Epidermal melanocyte (primary cell): Measurements from ENCODE around the gene PDE1C.

Source experiments
- DNase-seq: peaks from one replicate; pipeline ENCODE4 v3.0.0; 2011; ENCODE audit warnings: low spot score; ENCODE audit not compliant: insufficient read length

The PDE1C gene

GRCh38 chr7:31783221-31783620 is 287.0 kb downstream of the PDE1C start:
- DNase-seq = no peak

DNA sequence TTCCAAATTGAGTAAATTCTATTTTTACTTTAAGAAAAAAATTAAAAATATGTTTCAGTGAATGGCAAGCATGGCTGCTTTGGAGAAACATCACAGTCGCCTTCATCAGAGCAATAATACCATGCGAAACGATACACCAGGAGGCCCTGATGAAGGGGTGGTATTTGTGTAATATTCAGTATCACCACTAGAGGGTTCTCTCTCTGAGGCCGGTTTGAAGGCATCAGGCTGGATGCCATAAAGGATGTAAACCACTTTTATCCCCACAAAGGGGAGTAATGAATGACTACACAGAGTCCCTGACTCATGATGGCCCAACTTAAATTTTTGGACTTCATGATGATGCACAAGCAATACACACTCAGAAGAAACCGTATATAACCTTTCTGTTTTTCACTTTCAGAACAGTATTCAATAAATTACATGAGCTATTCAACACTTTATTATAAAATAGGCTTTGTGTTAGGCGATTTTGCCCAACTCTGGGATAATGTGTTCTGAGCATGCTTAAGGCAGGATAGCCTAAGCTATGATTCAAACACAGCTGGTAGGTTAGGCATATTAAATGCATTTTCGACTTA is 287.7 kb downstream of the PDE1C start:
- DNase-seq = peak; percentile 25

- DNase-seq = no peak
Observed at GRCh38 chr7:31778296-31778695, 291.9 kb downstream of the PDE1C start.

GRCh38 chr7:31776616-31777015 is 293.6 kb downstream of the PDE1C start:
- DNase-seq = peak; percentile 36

DNA sequence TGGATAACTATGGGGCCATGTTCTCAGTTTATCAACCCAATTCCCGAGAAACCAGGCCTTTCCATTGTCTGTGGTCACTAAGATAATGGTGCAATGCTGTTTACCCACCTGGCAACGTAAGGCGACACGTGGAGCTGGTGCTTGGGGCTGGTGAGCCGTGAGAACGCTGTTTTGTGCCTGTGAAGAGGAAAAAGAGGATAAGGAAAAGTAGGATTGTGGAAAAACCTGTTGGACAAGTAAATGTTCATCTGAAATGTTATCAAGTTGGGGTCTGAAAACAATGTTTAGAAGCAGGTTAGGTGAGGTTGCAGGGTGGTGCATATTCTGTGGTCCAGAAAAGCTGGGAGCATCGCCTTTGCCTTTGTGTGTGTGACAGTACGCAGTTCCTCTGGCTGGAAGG is 294.7 kb downstream of the PDE1C start:
- no peak for DNase-seq

GRCh38 chr7:31772211-31772610 is 298.0 kb downstream of the PDE1C start:
- DNase-seq = no peak

- DNase-seq = no peak
Observed at GRCh38 chr7:31767686-31768358, 302.4 kb downstream of the PDE1C start.

- no peak for DNase-seq
Observed at GRCh38 chr7:31764462-31764861, 305.7 kb downstream of the PDE1C start.

DNA sequence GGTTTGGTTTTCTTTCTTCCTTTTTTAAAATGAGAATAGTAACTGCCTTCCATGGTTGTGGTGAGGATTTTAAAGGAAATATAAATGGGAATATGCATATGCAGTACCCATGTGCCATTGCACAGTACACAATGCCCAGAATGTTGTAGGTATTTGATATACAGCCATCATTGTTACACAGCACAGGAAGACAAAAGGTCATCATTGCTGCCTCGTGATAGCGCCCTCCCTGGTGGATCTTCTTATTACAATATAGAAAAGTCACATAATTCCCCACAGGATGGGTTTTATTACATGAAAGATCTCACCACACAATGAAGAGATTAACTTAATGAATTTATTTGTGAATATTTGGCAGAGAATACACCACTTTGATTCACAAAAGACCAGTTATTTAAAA is 306.7 kb downstream of the PDE1C start:
- no peak for DNase-seq

DNA sequence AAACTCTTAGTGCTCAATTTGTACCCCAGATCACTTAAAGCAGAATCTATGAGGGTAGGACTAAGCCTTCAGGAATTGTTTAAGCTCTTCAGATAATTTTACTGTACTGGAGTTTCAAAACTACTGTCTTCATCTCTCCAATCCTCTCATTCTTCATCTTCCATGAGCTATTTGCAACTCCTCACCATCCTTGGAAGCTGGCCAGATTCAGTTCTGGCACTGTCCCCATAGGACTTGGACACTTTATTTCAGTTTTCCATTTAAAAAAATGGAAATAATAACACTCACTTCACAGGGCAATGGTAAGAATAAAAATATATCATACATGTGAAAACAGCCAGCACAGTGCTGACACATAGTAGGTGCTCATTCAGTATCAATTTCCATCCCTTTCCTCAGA is 308.6 kb downstream of the PDE1C start:
- no peak for DNase-seq

GRCh38 chr7:31758755-31759154 is 311.5 kb downstream of the PDE1C start:
- no peak for DNase-seq

DNA sequence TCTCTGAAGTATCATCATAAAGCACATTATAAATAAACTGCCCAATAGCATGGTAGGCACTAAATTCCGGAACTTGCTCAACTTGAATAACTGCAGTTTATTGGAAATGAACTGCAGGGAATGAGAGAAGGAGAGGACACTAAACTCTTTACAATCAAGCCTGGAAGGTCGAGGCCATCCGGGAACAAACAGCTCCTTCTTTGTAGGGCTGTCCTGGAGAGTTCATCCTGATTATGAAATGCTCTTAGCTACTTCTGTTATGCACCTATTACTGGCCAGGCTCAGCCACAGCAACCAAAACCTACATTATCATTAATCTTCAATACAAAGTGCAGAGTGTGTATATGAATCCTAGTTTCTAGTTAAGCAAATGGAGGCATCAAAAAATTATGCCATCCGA is 318.5 kb downstream of the PDE1C start:
- no peak for DNase-seq

DNA sequence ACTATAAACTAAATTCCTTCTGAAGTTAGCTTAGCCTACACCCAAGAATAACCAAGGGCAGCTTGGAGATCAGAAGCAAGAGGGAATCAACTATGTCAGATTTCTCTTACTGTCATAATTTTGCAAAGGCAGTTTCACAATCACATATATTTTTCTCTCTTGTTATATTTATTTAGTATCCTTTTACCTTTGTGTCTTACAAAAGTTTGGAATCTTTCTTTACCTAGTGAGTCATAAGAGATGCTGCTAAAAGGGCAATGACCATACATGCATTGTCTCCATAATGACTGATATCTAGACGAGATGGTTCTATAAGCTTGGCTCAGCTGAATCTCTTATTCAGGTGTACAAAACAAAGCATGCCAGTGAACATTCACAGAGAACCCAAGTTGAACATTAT is 322.1 kb downstream of the PDE1C start:
- no peak for DNase-seq

GRCh38 chr7:31747553-31747952 is 322.7 kb downstream of the PDE1C start:
- DNase-seq = no peak

DNA sequence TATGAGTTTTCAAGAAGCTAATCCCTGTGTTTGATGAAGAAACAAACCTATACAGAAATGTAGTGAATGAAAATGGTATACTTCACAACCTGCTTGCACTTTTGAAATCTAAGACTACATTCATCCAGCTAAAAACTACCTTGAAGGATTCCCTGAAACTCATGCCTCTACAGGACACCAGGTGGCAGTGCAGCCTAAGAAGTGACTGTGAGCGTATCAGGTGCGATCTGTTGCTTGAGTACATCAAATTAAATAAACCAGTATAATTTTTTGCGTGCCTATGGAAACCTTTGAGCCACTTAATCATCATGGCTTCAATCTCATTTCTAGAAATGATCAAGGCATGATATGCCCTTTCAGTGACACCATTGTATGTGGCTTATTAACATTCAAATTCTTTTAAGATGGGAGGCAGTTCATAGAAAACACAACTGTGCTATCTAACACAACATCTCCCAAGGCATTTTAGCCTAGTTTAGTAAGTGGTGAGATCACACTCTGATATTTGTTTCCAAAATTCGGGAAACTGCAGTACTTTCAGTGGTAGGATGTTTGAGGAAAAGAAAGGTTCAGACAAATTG is 325.8 kb downstream of the PDE1C start:
- peak; percentile 59 for DNase-seq

DNA sequence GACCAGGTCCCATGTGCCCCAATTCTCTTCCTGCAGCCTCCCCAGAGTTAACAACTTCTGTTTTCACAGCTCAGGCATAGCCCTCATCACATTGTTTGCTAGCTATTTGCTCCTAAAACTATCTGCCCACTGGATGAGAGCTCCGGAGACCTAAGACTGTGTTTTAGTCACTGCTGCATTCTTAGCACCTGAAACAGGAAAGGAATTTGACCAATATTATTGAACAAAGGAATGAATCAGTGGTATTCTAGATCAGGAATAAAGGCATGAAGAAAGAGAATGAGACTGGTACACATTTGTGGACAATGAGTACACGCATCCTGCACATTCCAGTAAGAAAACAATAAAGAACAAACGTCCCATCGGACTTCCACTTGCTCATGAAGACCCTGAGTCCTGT is 328.4 kb downstream of the PDE1C start:
- DNase-seq = no peak

GRCh38 chr7:31735991-31736982 is 333.9 kb downstream of the PDE1C start:
- peak; percentile 54 for DNase-seq

DNA sequence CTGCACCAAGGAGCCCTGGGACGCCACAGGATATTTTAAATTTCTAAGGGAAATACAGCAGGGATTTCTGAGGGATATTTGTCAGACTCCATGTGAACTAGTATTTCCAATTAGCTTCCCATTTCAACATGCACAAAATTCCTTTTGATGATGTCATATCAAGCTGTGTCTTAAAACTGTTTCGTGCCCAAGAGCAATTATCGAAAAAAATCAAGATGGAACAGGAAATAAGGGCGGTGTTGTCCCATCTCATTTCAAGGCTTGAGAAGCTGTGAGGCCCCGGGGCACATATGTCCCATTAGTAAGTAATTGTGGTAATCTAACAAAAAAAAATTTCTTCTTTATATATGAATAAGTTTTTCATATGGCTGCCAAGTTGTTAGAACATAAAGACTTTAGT is 335.8 kb downstream of the PDE1C start:
- peak; percentile 57 for DNase-seq

DNA sequence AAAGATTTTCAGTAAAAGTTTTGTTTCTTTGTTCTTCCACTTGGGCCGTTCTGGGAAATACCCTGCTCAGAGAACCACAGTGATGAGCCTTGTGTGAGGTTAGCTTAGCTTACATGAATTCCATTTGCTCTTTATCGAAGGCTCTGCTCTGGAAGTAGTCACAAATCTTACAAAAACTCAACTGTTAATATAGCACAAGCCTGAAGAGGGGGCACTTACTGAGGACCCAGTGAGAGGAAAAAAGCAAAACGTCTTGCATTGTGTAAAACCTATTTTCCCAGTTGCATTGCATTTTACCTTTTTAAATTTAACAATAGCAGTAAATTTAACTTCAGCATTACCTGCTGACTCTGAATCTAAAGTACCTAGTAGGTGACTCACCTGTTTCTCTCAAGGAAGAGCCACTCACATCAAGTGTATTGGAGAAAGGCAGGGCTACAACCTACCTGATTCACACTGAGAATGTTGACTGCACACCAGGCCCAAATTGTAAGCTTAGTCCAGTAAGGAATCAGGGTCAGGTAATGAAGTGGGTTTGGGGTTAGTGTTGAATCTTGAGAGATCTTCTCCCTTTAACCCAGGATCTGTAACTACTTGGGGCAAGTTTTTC is 340.9 kb downstream of the PDE1C start:
- DNase-seq = no peak

DNA sequence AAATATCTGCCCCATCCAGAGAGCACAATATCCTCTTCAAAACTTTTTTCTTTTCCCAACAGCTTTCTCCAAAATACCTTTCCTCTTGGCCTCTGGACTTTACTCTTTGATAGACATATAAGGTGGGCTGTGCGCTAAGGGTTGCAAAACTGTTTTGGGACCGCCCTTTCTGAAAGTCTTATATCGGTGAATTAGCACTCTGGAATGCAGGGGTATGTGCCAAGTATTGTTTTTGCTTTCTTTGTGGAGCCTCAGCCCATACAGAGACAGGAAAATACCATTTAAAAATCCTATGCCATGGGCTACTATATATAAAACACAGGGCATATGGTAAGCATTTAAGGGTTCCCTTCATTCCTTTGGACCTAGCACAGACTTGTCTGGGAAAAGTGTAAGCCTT is 345.5 kb downstream of the PDE1C start:
- no peak for DNase-seq

GRCh38 chr7:31720366-31720765 is 349.8 kb downstream of the PDE1C start:
- no peak for DNase-seq
